ENCODE measurements around the gene HMGXB3. TPM values are rescaled to one million over a fixed set of nuclear protein-coding genes. Genes with fewer than 3 reads are reported as not detected.

The HMGXB3 gene
- total and polyA plus RNA-seq, 2 of the 13 experiments (the other 11 are each of a cell fraction or from before 2014, with no cell fraction given): 18.8 to 23.8 TPM

DNA sequence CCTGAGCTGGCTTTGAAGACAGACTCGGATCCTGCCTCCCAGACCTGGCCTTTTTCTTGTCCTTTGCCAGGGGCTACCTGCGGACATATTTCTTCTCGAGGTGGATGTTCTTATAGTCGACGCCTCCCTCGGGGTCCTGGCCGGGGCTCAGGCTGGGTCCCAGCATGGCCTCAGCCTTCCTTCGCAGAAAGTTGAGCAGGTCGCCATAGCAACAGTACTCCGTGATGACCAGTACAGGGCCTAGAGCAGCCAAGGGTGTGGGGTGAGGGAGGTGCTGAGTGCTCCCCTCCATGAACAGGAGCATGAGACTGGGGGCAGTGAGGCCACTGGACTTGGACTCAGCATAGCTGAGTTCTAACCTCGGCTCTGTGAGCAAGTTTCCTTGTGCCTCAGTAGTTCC lies 59.1 kb downstream of the HMGXB3 start (continued):
- TF ChIP-seq, protein P1, sequence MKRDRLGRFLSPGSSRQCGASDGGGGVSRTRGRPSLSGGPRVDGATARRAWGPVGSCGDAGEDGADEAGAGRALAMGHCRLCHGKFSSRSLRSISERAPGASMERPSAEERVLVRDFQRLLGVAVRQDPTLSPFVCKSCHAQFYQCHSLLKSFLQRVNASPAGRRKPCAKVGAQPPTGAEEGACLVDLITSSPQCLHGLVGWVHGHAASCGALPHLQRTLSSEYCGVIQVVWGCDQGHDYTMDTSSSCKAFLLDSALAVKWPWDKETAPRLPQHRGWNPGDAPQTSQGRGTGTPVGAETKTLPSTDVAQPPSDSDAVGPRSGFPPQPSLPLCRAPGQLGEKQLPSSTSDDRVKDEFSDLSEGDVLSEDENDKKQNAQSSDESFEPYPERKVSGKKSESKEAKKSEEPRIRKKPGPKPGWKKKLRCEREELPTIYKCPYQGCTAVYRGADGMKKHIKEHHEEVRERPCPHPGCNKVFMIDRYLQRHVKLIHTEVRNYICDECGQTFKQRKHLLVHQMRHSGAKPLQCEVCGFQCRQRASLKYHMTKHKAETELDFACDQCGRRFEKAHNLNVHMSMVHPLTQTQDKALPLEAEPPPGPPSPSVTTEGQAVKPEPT (CRISPR knock-in tag; IDR thresholded peaks at IDR 0.05; ENCODE audit: low read depth): no peak
- no peak for TF ChIP-seq MTA3 (CRISPR knock-in tag; IDR thresholded peaks at IDR 0.05)
- TF ChIP-seq, protein P2, sequence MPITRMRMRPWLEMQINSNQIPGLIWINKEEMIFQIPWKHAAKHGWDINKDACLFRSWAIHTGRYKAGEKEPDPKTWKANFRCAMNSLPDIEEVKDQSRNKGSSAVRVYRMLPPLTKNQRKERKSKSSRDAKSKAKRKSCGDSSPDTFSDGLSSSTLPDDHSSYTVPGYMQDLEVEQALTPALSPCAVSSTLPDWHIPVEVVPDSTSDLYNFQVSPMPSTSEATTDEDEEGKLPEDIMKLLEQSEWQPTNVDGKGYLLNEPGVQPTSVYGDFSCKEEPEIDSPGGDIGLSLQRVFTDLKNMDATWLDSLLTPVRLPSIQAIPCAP (CRISPR knock-in tag; IDR thresholded peaks at IDR 0.05; ENCODE audit: low read depth): no peak

DNA sequence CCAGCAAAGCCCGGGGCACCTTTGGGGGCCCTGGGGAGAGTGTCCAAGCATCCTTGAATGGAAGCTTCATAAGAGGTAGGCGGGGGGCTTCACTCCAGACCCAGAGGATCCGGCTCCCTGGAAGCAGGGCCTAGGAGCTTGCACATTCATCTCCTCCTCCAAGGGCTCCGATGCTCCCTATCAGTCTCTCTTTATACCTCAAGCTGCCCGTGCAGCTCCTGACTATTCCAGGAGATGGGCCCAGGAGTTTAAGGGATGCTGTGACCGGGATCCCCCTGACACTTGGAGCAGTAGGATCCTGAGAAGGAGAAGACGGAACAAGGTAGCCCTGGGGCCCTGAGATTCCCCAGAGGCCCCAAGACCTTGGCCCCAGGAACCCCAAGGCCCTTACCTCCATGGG lies 59.9 kb downstream of the HMGXB3 start:
- Histone ChIP-seq H4K20me1 (ENCODE audit: insufficient read depth, low read length) (no peaks in the 10 kb centered on the region), H3K27ac (ENCODE audit: extremely low read length, insufficient read depth, low read length) (no peak overlapping the region), H3K4me3 (replicated peaks in 1 of 3; ENCODE audit: insufficient read depth in 1 of 3, low read depth in 2 of 3, low read length in 3 of 3) (no peak overlapping the region), H3K9me3 (ENCODE audit: low read length) (no peaks in the 10 kb centered on the region), H3K4me2 (ENCODE audit: low read depth, low read length) (no peak overlapping the region), H3K36me3 (replicated peaks in 1 of 2; ENCODE audit: control insufficient read depth in 1 of 2, insufficient read depth in 2 of 2, low read length in 2 of 2) (no peaks in the 10 kb centered on the region), H3K79me2 (ENCODE audit: insufficient read depth, low read length) (no peaks in the 10 kb centered on the region), H3K4me1 (ENCODE audit: insufficient read depth, low read length) (peaks cover 9% of the 10 kb centered on the region), H3K9ac (ENCODE audit: insufficient read depth, low read depth, low read length) (no peak overlapping the region), H2AFZ (ENCODE audit: low read length) (no peak overlapping the region), H3K27me3 (ENCODE audit: control insufficient read depth in 1 of 2, insufficient read depth in 2 of 2, low read length in 2 of 2) (peaks cover 3 to 22% of the 10 kb centered on the region in 2 experiments; a peak in 3 of 5 replicates)
- 31% methylated on average over 6 of the region's 7 CpGs for WGBS (ENCODE audit: low lambda C conversion rate)
- no peak for DNase-seq (ENCODE audit: low spot score)
- in situ Hi-C loops (cut with HindIII; ENCODE audit: extremely low pct_ligation_motif_present, low pct_unique_long_range_greater_than_20kb): no loop called here
- intact Hi-C loops (cut with micrococcal nuclease; ENCODE audit: unreplicated experiment): no loop called here
- ATAC-seq: no peak
- ChIA-PET POLR2A (no interaction called here), CTCF (ENCODE audit: low intra/inter-chr PET ratio, low total read pairs) (no interaction called here)
- BruUV-seq (replicated peaks): no TSS peak
- FAIRE-seq: no peak
- no peak for TF ChIP-seq NRL (CRISPR knock-in tag; IDR thresholded peaks at IDR 0.05; ENCODE audit: borderline replicate concordance)
- TF ChIP-seq, protein P3, sequence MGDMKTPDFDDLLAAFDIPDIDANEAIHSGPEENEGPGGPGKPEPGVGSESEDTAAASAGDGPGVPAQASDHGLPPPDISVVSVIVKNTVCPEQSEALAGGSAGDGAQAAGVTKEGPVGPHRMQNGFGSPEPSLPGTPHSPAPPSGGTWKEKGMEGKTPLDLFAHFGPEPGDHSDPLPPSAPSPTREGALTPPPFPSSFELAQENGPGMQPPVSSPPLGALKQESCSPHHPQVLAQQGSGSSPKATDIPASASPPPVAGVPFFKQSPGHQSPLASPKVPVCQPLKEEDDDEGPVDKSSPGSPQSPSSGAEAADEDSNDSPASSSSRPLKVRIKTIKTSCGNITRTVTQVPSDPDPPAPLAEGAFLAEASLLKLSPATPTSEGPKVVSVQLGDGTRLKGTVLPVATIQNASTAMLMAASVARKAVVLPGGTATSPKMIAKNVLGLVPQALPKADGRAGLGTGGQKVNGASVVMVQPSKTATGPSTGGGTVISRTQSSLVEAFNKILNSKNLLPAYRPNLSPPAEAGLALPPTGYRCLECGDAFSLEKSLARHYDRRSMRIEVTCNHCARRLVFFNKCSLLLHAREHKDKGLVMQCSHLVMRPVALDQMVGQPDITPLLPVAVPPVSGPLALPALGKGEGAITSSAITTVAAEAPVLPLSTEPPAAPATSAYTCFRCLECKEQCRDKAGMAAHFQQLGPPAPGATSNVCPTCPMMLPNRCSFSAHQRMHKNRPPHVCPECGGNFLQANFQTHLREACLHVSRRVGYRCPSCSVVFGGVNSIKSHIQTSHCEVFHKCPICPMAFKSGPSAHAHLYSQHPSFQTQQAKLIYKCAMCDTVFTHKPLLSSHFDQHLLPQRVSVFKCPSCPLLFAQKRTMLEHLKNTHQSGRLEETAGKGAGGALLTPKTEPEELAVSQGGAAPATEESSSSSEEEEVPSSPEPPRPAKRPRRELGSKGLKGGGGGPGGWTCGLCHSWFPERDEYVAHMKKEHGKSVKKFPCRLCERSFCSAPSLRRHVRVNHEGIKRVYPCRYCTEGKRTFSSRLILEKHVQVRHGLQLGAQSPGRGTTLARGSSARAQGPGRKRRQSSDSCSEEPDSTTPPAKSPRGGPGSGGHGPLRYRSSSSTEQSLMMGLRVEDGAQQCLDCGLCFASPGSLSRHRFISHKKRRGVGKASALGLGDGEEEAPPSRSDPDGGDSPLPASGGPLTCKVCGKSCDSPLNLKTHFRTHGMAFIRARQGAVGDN (CRISPR knock-in tag; IDR thresholded peaks at IDR 0.05): no peak
- TF ChIP-seq ZNF251 (CRISPR knock-in tag; IDR thresholded peaks at IDR 0.05): no peak
- no peak for TF ChIP-seq SP2 (CRISPR knock-in tag; IDR thresholded peaks at IDR 0.05)
- no peak for TF ChIP-seq ZNF335 (CRISPR knock-in tag; IDR thresholded peaks at IDR 0.05)
- no peak for TF ChIP-seq GABPA (IDR thresholded peaks at IDR 0.05; ENCODE audit: low read depth, low read length)
- TF ChIP-seq GABPA (CRISPR knock-in tag; IDR thresholded peaks at IDR 0.05; ENCODE audit: low read depth): no peak
- TF ChIP-seq ZNF496 (CRISPR knock-in tag; IDR thresholded peaks at IDR 0.05; ENCODE audit: insufficient replicate concordance): no peak
- TF ChIP-seq ZKSCAN5 (CRISPR knock-in tag; IDR thresholded peaks at IDR 0.05): no peak
- TF ChIP-seq FOXP1 (IDR thresholded peaks at IDR 0.05): no peak
- no peak for TF ChIP-seq FOXP1 (CRISPR knock-in tag; IDR thresholded peaks at IDR 0.05)
- TF ChIP-seq DR1 (CRISPR knock-in tag; IDR thresholded peaks at IDR 0.05): no peak
- TF ChIP-seq RNF2 (conservative IDR thresholded peaks at IDR 0.05; ENCODE audit: low read depth): no peak
- TF ChIP-seq ZBTB7A (CRISPR knock-in tag; IDR thresholded peaks at IDR 0.05): no peak
- no peak for TF ChIP-seq GTF2F1 (IDR thresholded peaks at IDR 0.05; ENCODE audit: low read length)
